OCI-LY3 (cell line): Measurements from ENCODE around the gene FABP6.

Source experiments
- CTCF ChIP-seq: fragments of 200-600, 300-600 bp; sonication (generic); IDR thresholded peaks from 2 replicates; pipeline ENCODE4 v1.5.1; 2014; ENCODE audit warnings: antibody characterized with exemption, low read length, low read depth
- EZH2phosphoT487 ChIP-seq: fragments of 200-600 bp; shearing (Covaris generic); IDR thresholded peaks from 2 replicates; pipeline ENCODE4 v1.6.1; 2018; ENCODE audit warnings: antibody characterized with exemption, mixed run types, low read depth

- TF ChIP-seq CTCF (no peak), EZH2phosphoT487 (no peak)
Observed at GRCh38 chr5:160209917-160210316, 19.4 kb upstream of the FABP6 start.
